COLO668 (cell line): ENCODE measurements around the gene ZFP3.
"Not testable (repeated sequence)": the region's sequence is repeated elsewhere in the genome, so short reads cannot be mapped to it uniquely, and the experiment has no call there.

Source experiments
- DNase-seq: peaks from one replicate; lab custom pipeline; 2025; ENCODE audit not compliant: unreplicated experiment; lab: John Stamatoyannopoulos, UW

ZFP3 gene

GRCh38 chr17:5078106-5079028, at the start of gene ZFP3:
Gene ZFP3, plus strand, starts transcription at chr17:5078467. Its CDS starts 13,038 bp downstream, at chr17:5091505.
- peak; percentile 89 for DNase-seq

- DNase-seq: not testable (repeated sequence)
These were observed 48.1 kb upstream of the ZFP3 start for GRCh38 chr17:5030168-5030567.

- DNase-seq: peak; percentile 45
These were observed 46.7 kb upstream of the ZFP3 start for GRCh38 chr17:5031365-5032082.

GRCh38 chr17:5032865-5033264, 45.4 kb upstream of the ZFP3 start:
- DNase-seq: no peak

- DNase-seq: no peak
These were observed 44.8 kb upstream of the ZFP3 start for GRCh38 chr17:5033352-5034015.

GRCh38 chr17:5034063-5034462, 44.2 kb upstream of the ZFP3 start:
- no peak for DNase-seq

GRCh38 chr17:5034651-5035050, 43.6 kb upstream of the ZFP3 start:
- DNase-seq: no peak

- DNase-seq: no peak
These were observed 43.0 kb upstream of the ZFP3 start, which contains the start of gene SLC52A1 for GRCh38 chr17:5035315-5035714. Gene SLC52A1, minus strand, starts transcription at chr17:5035426. Its CDS starts 820 bp downstream, at chr17:5034606.

- DNase-seq: no peak
These were observed 35.9 kb upstream of the ZFP3 start for GRCh38 chr17:5042157-5043022.

- DNase-seq: no peak
These were observed 34.7 kb upstream of the ZFP3 start for GRCh38 chr17:5043524-5043923.

- no peak for DNase-seq
These were observed 33.6 kb upstream of the ZFP3 start for GRCh38 chr17:5044630-5045029.

GRCh38 chr17:5045496-5045895, 32.8 kb upstream of the ZFP3 start:
- DNase-seq: no peak

GRCh38 chr17:5047446-5047845, 30.8 kb upstream of the ZFP3 start:
- DNase-seq: no peak

GRCh38 chr17:5049314-5049841, 28.9 kb upstream of the ZFP3 start:
- no peak for DNase-seq

- no peak for DNase-seq
These were observed 28.0 kb upstream of the ZFP3 start for GRCh38 chr17:5050278-5050677.

- DNase-seq: no peak
These were observed 22.7 kb upstream of the ZFP3 start for GRCh38 chr17:5055543-5055942.

GRCh38 chr17:5065227-5065744, 13.0 kb upstream of the ZFP3 start:
- no peak for DNase-seq

- no peak for DNase-seq
These were observed 10.0 kb upstream of the ZFP3 start for GRCh38 chr17:5068236-5068635.

- DNase-seq: no peak
These were observed 8.5 kb upstream of the ZFP3 start for GRCh38 chr17:5069724-5070123.

- not testable (repeated sequence) for DNase-seq
These were observed 2.8 kb upstream of the ZFP3 start for GRCh38 chr17:5075472-5075871.
